GM23338 (cell line): ENCODE data around the gene MAGI3. TPM values are rescaled to one million over a fixed set of nuclear protein-coding genes. Genes with fewer than 3 reads are reported as not detected.

Experiments used
- ATAC-seq: fragments of 200-7000 bp; cut with Tn5 transposase; 3 replicates; pipeline ENCODE4 v1.9.1; 2020
- DNase-seq: peaks from one replicate; pipeline ENCODE4 v3.0.0-alpha.2; 2015; ENCODE audit warnings: low spot score
- H2AFZ ChIP-seq: fragments of 200-600 bp; sonication (generic); 2 replicates; pipeline ENCODE4 v1.8.0; 2016; ENCODE audit warnings: antibody characterized with exemption, mild to moderate bottlenecking, moderate library complexity
- H3F3A ChIP-seq: fragments of 200-600 bp; sonication (generic); replicated peaks from 2 replicates; pipeline ENCODE4 v1.8.0; 2017; ENCODE audit warnings: antibody characterized with exemption, mixed run types, low read depth
- H3K27ac ChIP-seq: fragments of 200-600 bp; sonication (generic); 2 replicates; pipeline ENCODE4 v1.6.1; 2016; ENCODE audit warnings: low read depth
- H3K27me3 ChIP-seq: fragments of 200-600 bp; sonication (generic); 2 replicates; pipeline ENCODE4 v1.8.0; 2016; ENCODE audit warnings: mild to moderate bottlenecking, mixed run types, moderate library complexity; ENCODE audit not compliant: insufficient read depth
- H3K36me3 ChIP-seq: fragments of 200-600 bp; sonication (generic); 2 replicates; pipeline ENCODE4 v1.8.0; 2016; ENCODE audit warnings: mild to moderate bottlenecking; ENCODE audit not compliant: insufficient read depth
- H3K4me1 ChIP-seq: fragments of 200-600 bp; sonication (generic); 2 replicates; pipeline ENCODE4 v1.8.0; 2016; ENCODE audit warnings: mild to moderate bottlenecking, moderate library complexity; ENCODE audit not compliant: insufficient read depth
- H3K4me2 ChIP-seq: fragments of 200-600 bp; sonication (generic); 2 replicates; pipeline ENCODE4 v1.7.1; 2017; ENCODE audit warnings: mixed run types
- H3K4me3 ChIP-seq: fragments of 200-600 bp; sonication (generic); 2 replicates; pipeline ENCODE4 v1.6.1; 2016; ENCODE audit warnings: mixed run types
- H3K79me2 ChIP-seq: fragments of 200-600 bp; sonication (generic); replicated peaks from 2 replicates; pipeline ENCODE4 v1.8.0; 2017; ENCODE audit warnings: mild to moderate bottlenecking; ENCODE audit not compliant: insufficient read depth
- H3K9me2 ChIP-seq: fragments of 200-600 bp; sonication (generic); 2 replicates; pipeline ENCODE4 v1.8.0; 2017; ENCODE audit not compliant: insufficient read depth
- H4K20me1 ChIP-seq: fragments of 200-600 bp; sonication (generic); replicated peaks from 2 replicates; pipeline ENCODE4 v1.8.0; 2017; ENCODE audit warnings: mild to moderate bottlenecking; ENCODE audit not compliant: insufficient read depth
- H3K27ac Mint-ChIP-seq: 2 replicates; pipeline ENCODE4 v1.8.0; 2020; ENCODE audit warnings: inconsistent platforms, mild to moderate bottlenecking, moderate library complexity, mixed read lengths
- H3K27me3 Mint-ChIP-seq: 3 replicates; pipeline ENCODE4 v1.8.0; 2022; ENCODE audit warnings: low read depth, mild to moderate bottlenecking, moderate library complexity, mixed read lengths, inconsistent platforms; ENCODE audit not compliant: insufficient read depth, poor library complexity
- H3K36me3 Mint-ChIP-seq: 3 replicates; pipeline ENCODE4 v1.8.0; 2021; ENCODE audit warnings: low read depth, mild to moderate bottlenecking, inconsistent platforms, moderate library complexity, mixed read lengths
- H3K4me1 Mint-ChIP-seq: 3 replicates; pipeline ENCODE4 v1.8.0; 2020; ENCODE audit warnings: mild to moderate bottlenecking, inconsistent platforms, mixed read lengths
- H3K4me3 Mint-ChIP-seq: 3 replicates; pipeline ENCODE4 v1.8.0; 2021; ENCODE audit warnings: moderate library complexity, mild to moderate bottlenecking, inconsistent platforms, mixed read lengths
- H3K9me3 Mint-ChIP-seq: 3 replicates; pipeline ENCODE4 v1.8.0; 2020; ENCODE audit warnings: moderate library complexity, mild to moderate bottlenecking, inconsistent platforms, mixed read lengths
- CREB1 ChIP-seq: fragments of 250-450 bp; sonication (Bioruptor Pico); IDR thresholded peaks from 2 replicates; pipeline ENCODE4 v1.5.0; 2020; ENCODE audit warnings: low read depth, mild to moderate bottlenecking, moderate library complexity
- EZH2 ChIP-seq: fragments of 200-600 bp; sonication (generic); IDR thresholded peaks from one replicate; pipeline ENCODE4 v1.8.0; 2017; ENCODE audit warnings: antibody characterized with exemption, mild to moderate bottlenecking, low read depth; ENCODE audit not compliant: unreplicated experiment
- EZH2phosphoT487 ChIP-seq: fragments of 200-600 bp; sonication (generic); IDR thresholded peaks from one replicate; pipeline ENCODE4 v1.8.1; 2018; ENCODE audit warnings: antibody characterized with exemption; ENCODE audit not compliant: unreplicated experiment
- JUNB ChIP-seq: IDR thresholded peaks from one replicate; pipeline ENCODE4 v1.6.1; 2016; ENCODE audit warnings: antibody characterized with exemption; ENCODE audit not compliant: unreplicated experiment
- NANOG ChIP-seq: IDR thresholded peaks from 2 replicates; pipeline ENCODE4 v1.6.1; 2016; ENCODE audit warnings: antibody characterized with exemption, borderline replicate concordance
- STAT1 ChIP-seq: IDR thresholded peaks from one replicate; pipeline ENCODE4 v1.6.1; 2016; ENCODE audit warnings: antibody characterized with exemption; ENCODE audit not compliant: unreplicated experiment
- ZNF114 ChIP-seq: fragments of 250-450 bp; sonication (Bioruptor Pico); IDR thresholded peaks from 2 replicates; pipeline ENCODE4 v1.5.0; 2020; ENCODE audit warnings: mild to moderate bottlenecking, moderate library complexity
- ZNF331 ChIP-seq: fragments of 250-450 bp; sonication (Bioruptor Pico); IDR thresholded peaks from 2 replicates; pipeline ENCODE4 v1.5.0; 2020; ENCODE audit warnings: low read depth, mild to moderate bottlenecking, moderate library complexity
- polyA plus RNA-seq: library from polyadenylated mRNA; unstranded; fragments of >200 nt; fragmentation: Nextera tagmentation; extraction: Ambion mirVana; gene quantifications from 2 replicates; pipeline ENCODE4 v1.2.1, GENCODE V29; 2016
- total RNA-seq: library from RNA; depleted of rRNA; stranded (reverse); fragments of >200 nt; shearing (Covaris generic); gene quantifications from 2 replicates; pipeline ENCODE4 v1.2.3, GENCODE V29; 2014
- TF ChIP-seq, protein P1 (sequence below): IDR thresholded peaks from 2 replicates; pipeline ENCODE4 v1.6.1; 2016; ENCODE audit warnings: antibody characterized with exemption
- TF ChIP-seq, protein P2 (sequence below), 2 experiments: fragments of 200-600 bp in 1 of 2; sonication (generic) in 1 of 2; conservative IDR thresholded peaks; 2 replicates each; pipeline versions ENCODE4 v1.5.1 to v1.6.1; 2016 to 2017; ENCODE audit warnings: antibody characterized with exemption in 2 of 2, low read depth in 2 of 2, mild to moderate bottlenecking in 2 of 2, moderate library complexity in 1 of 2
- TF ChIP-seq, protein P3 (sequence below): IDR thresholded peaks from one replicate; pipeline ENCODE4 v1.6.1; 2018; ENCODE audit warnings: antibody characterized with exemption; ENCODE audit not compliant: unreplicated experiment

MAGI3 gene
- total and polyA plus RNA-seq, 2 experiments from 2014 or later: 3.9 to 10.0 TPM

GRCh38 chr1:113444857-113445256 lies 54.5 kb downstream of the MAGI3 start (continued):
- TF ChIP-seq, protein P1, sequence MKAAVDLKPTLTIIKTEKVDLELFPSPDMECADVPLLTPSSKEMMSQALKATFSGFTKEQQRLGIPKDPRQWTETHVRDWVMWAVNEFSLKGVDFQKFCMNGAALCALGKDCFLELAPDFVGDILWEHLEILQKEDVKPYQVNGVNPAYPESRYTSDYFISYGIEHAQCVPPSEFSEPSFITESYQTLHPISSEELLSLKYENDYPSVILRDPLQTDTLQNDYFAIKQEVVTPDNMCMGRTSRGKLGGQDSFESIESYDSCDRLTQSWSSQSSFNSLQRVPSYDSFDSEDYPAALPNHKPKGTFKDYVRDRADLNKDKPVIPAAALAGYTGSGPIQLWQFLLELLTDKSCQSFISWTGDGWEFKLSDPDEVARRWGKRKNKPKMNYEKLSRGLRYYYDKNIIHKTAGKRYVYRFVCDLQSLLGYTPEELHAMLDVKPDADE: no peak
- no peak for TF ChIP-seq ZNF331 (CRISPR knock-in tag)
- TF ChIP-seq, protein P2, sequence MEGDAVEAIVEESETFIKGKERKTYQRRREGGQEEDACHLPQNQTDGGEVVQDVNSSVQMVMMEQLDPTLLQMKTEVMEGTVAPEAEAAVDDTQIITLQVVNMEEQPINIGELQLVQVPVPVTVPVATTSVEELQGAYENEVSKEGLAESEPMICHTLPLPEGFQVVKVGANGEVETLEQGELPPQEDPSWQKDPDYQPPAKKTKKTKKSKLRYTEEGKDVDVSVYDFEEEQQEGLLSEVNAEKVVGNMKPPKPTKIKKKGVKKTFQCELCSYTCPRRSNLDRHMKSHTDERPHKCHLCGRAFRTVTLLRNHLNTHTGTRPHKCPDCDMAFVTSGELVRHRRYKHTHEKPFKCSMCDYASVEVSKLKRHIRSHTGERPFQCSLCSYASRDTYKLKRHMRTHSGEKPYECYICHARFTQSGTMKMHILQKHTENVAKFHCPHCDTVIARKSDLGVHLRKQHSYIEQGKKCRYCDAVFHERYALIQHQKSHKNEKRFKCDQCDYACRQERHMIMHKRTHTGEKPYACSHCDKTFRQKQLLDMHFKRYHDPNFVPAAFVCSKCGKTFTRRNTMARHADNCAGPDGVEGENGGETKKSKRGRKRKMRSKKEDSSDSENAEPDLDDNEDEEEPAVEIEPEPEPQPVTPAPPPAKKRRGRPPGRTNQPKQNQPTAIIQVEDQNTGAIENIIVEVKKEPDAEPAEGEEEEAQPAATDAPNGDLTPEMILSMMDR (conservative IDR thresholded peaks at IDR 0.05; ENCODE audit: low read depth in 2 of 2): no peak
- TF ChIP-seq ZNF114 (CRISPR knock-in tag): no peak
- TF ChIP-seq JUNB: no peak
- TF ChIP-seq NANOG: no peak
- no peak for TF ChIP-seq CREB1 (CRISPR knock-in tag)
- no peak for TF ChIP-seq STAT1

GRCh38 chr1:113451710-113452109 lies 61.4 kb downstream of the MAGI3 start:
- no peaks in the 10 kb centered on the region for H3K9me2 ChIP-seq
- no peaks in the 10 kb centered on the region; the same call in 2 of the 3 replicates for H3K9me3 Mint-ChIP-seq
- H3K4me1 ChIP-seq: no peaks in the 10 kb centered on the region
- 0 out of 2 replicates have a peak, but pooled peaks cover 2% of the 10 kb centered on the region for H4K20me1 ChIP-seq
- ATAC-seq (no peak), DNase-seq (no peak)
- H3K4me3 Mint-ChIP-seq: no peak overlapping the region
- no peaks in the 10 kb centered on the region for H3K4me1 Mint-ChIP-seq
- no peaks in the 10 kb centered on the region for H3K36me3 ChIP-seq
- no peaks in the 10 kb centered on the region for H3K27me3 ChIP-seq
- no peaks in the 10 kb centered on the region for H3F3A ChIP-seq
- TF ChIP-seq EZH2phosphoT487: no peak
- TF ChIP-seq, protein P1: no peak
- no peak for TF ChIP-seq STAT1
- TF ChIP-seq NANOG: no peak
- no peak for TF ChIP-seq ZNF331 (CRISPR knock-in tag)
- TF ChIP-seq, protein P3, sequence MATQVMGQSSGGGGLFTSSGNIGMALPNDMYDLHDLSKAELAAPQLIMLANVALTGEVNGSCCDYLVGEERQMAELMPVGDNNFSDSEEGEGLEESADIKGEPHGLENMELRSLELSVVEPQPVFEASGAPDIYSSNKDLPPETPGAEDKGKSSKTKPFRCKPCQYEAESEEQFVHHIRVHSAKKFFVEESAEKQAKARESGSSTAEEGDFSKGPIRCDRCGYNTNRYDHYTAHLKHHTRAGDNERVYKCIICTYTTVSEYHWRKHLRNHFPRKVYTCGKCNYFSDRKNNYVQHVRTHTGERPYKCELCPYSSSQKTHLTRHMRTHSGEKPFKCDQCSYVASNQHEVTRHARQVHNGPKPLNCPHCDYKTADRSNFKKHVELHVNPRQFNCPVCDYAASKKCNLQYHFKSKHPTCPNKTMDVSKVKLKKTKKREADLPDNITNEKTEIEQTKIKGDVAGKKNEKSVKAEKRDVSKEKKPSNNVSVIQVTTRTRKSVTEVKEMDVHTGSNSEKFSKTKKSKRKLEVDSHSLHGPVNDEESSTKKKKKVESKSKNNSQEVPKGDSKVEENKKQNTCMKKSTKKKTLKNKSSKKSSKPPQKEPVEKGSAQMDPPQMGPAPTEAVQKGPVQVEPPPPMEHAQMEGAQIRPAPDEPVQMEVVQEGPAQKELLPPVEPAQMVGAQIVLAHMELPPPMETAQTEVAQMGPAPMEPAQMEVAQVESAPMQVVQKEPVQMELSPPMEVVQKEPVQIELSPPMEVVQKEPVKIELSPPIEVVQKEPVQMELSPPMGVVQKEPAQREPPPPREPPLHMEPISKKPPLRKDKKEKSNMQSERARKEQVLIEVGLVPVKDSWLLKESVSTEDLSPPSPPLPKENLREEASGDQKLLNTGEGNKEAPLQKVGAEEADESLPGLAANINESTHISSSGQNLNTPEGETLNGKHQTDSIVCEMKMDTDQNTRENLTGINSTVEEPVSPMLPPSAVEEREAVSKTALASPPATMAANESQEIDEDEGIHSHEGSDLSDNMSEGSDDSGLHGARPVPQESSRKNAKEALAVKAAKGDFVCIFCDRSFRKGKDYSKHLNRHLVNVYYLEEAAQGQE: no peak
- no peak for TF ChIP-seq EZH2
- no peak for TF ChIP-seq JUNB
- TF ChIP-seq ZNF114 (CRISPR knock-in tag): no peak
- no peak overlapping the region for H3K4me3 ChIP-seq
- no peaks in the 10 kb centered on the region for H3K36me3 Mint-ChIP-seq
- no peak overlapping the region for H3K27ac ChIP-seq
- no peaks in the 10 kb centered on the region for H3K27me3 Mint-ChIP-seq
- H2AFZ ChIP-seq: no peak overlapping the region
- H3K27ac Mint-ChIP-seq: no peak overlapping the region
- no peaks in the 10 kb centered on the region for H3K79me2 ChIP-seq
- no peak overlapping the region for H3K4me2 ChIP-seq
